Caco-2 (cell line): ENCODE results near the gene KCNIP4. TPM values are rescaled to one million over a fixed set of nuclear protein-coding genes. Genes with fewer than 3 reads are reported as not detected.

Experiments
- BruUV-seq: library from RNA; stranded (reverse); fragments of 400-500 nt; replicated peaks from 2 replicates; lab custom pipeline; 2021; lab: Mats Ljungman, UMichigan
- CTCF ChIA-PET: fragments of 300-600 bp; sonication (Branson Sonifier 250); formaldehyde crosslinking; loops from one replicate; lab custom pipeline; 2022; ENCODE audit warnings: antibody characterized with exemption; lab: Charles Lee
- POLR2A ChIA-PET: fragments of 300-600 bp; sonication (Branson Sonifier 250); formaldehyde crosslinking; loops from one replicate; lab custom pipeline; 2022; ENCODE audit warnings: antibody characterized with exemption; lab: Charles Lee
- DNase-seq, 2 experiments: peaks; one replicate each; pipeline versions ENCODE4 v3.0.0 to v3.0.0-alpha.2; 2020 to 2022
- H3K27me3 ChIP-seq: replicated peaks from 2 replicates; pipeline ENCODE4 v1.6.0; 2011; ENCODE audit warnings: low read length; ENCODE audit not compliant: control insufficient read depth, insufficient read depth
- H3K36me3 ChIP-seq: 2 replicates; pipeline ENCODE4 v1.5.1; 2011; ENCODE audit warnings: low read length; ENCODE audit not compliant: control insufficient read depth, insufficient read depth
- H3K4me1 ChIP-seq: fragments of 250-450 bp; sonication (Bioruptor Pico); 2 replicates; pipeline ENCODE4 v1.5.1; 2020; ENCODE audit warnings: mild to moderate bottlenecking
- H3K4me3 ChIP-seq: 2 replicates; pipeline ENCODE4 v1.5.1; 2011; ENCODE audit warnings: low read depth, mild to moderate bottlenecking, control low read depth, low read length
- H3K9me3 ChIP-seq: fragments of 250-450 bp; sonication (Bioruptor Pico); 2 replicates; pipeline ENCODE4 v1.5.1; 2020; ENCODE audit warnings: mild to moderate bottlenecking, moderate library complexity
- H3K27ac Mint-ChIP-seq: one replicate; pipeline ENCODE4 v1.8.0; 2022; ENCODE audit warnings: mixed read lengths; ENCODE audit not compliant: unreplicated experiment
- H3K27me3 Mint-ChIP-seq: one replicate; pipeline ENCODE4 v1.8.0; 2022; ENCODE audit warnings: mixed read lengths; ENCODE audit not compliant: insufficient read depth, unreplicated experiment
- H3K36me3 Mint-ChIP-seq: one replicate; pipeline ENCODE4 v1.8.0; 2022; ENCODE audit warnings: mild to moderate bottlenecking, mixed read lengths; ENCODE audit not compliant: insufficient read depth, unreplicated experiment
- H3K4me1 Mint-ChIP-seq: one replicate; pipeline ENCODE4 v1.8.0; 2022; ENCODE audit warnings: low read depth, mixed read lengths; ENCODE audit not compliant: unreplicated experiment
- H3K4me3 Mint-ChIP-seq: one replicate; pipeline ENCODE4 v1.8.0; 2022; ENCODE audit warnings: mild to moderate bottlenecking, moderate library complexity, mixed read lengths; ENCODE audit not compliant: unreplicated experiment
- H3K9me3 Mint-ChIP-seq: one replicate; pipeline ENCODE4 v1.8.0; 2022; ENCODE audit warnings: mixed read lengths; ENCODE audit not compliant: unreplicated experiment
- intact Hi-C: fragments of 100-400 bp; cut with micrococcal nuclease; formaldehyde crosslinking; loops from one replicate; pipeline ENCODE4 v1.10.0; 2022; ENCODE audit not compliant: unreplicated experiment
- total RNA-seq: library from RNA; stranded (reverse); gene quantifications from 2 replicates; pipeline ENCODE4 v1.2.3, GENCODE V29; 2022
- TF ChIP-seq, protein P1 (sequence below), 2 experiments: fragments of 200-600 bp in 1 of 2; IDR thresholded peaks; 1 replicate in 1 of 2; 2 replicates in 1 of 2; pipeline versions ENCODE4 v1.5.1 to v1.8.0; 2011 to 2022; ENCODE audit warnings: antibody characterized with exemption in 1 of 2, control low read depth in 1 of 2, inconsistent platforms in 1 of 2, low read depth in 1 of 2, low read length in 1 of 2, mild to moderate bottlenecking in 1 of 2, moderate library complexity in 1 of 2; ENCODE audit not compliant: insufficient read depth in 1 of 2, severe bottlenecking in 1 of 2, unreplicated experiment in 1 of 2

The KCNIP4 gene
- total RNA-seq, 1 experiment from 2014 or later = not detected

DNA sequence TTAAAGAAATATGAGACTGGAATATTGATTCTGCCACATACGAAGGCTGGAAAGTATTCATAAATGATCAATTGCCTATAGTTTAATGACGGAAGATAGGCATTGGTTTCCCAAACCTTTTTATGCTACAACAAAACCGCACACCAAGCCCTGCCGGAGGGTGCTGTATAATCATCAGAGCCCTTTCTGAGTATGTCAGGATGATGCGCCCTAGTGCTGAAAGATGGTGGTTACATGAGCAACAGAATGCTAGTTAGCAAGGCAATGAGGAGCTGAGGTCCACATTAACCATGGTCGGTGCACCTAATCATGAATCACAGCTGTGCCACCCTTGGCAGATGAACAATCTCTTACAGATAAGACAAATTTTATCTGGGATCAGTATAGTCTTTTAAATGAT lies 757.3 kb downstream of the KCNIP4 start:
- Mint-ChIP-seq H3K36me3 (no peaks in the 10 kb centered on the region), H3K27ac (no peak overlapping the region), H3K4me3 (no peak overlapping the region), H3K9me3 (no peaks in the 10 kb centered on the region), H3K27me3 (no peaks in the 10 kb centered on the region), H3K4me1 (no peaks in the 10 kb centered on the region)
- CTCF ChIA-PET = no interaction called here
- Histone ChIP-seq H3K4me3 (no peak overlapping the region), H3K27me3 (no peaks in the 10 kb centered on the region), H3K9me3 (no peaks in the 10 kb centered on the region), H3K36me3 (no peaks in the 10 kb centered on the region), H3K4me1 (no peaks in the 10 kb centered on the region; the same call in 1 of the 2 replicates)
- TF ChIP-seq, protein P1, sequence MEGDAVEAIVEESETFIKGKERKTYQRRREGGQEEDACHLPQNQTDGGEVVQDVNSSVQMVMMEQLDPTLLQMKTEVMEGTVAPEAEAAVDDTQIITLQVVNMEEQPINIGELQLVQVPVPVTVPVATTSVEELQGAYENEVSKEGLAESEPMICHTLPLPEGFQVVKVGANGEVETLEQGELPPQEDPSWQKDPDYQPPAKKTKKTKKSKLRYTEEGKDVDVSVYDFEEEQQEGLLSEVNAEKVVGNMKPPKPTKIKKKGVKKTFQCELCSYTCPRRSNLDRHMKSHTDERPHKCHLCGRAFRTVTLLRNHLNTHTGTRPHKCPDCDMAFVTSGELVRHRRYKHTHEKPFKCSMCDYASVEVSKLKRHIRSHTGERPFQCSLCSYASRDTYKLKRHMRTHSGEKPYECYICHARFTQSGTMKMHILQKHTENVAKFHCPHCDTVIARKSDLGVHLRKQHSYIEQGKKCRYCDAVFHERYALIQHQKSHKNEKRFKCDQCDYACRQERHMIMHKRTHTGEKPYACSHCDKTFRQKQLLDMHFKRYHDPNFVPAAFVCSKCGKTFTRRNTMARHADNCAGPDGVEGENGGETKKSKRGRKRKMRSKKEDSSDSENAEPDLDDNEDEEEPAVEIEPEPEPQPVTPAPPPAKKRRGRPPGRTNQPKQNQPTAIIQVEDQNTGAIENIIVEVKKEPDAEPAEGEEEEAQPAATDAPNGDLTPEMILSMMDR (IDR thresholded peaks at IDR 0.05; ENCODE audit: insufficient read depth in 1 of 2, low read depth in 1 of 2, low read length in 1 of 2, severe bottlenecking in 1 of 2, unreplicated experiment in 1 of 2) = no peak
- POLR2A ChIA-PET = no interaction called here
- no peak for DNase-seq
- intact Hi-C loops = loop anchor here (2.0 kb wide), 1 partner anchor 13 kb away; no protein-coding TSS in a partner anchor
- BruUV-seq = no TSS peak

DNA sequence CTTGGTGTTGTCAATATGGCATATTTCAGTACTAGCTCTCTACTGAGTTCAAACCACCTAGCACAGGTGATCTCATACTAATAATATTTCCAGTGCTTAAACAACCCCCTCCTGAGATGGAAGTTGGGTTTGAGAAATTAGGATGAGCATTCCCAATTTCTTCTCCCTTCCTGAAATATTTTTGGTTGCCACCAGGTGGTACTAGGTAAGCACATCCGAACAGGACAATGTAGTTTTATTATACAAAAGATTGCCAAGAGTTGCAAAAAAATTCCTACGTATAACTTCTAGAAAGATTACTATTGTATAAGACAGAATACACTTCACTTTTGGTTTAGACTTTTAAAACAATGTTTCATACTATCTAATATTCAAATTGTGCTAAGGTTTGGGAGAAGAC lies 763.8 kb downstream of the KCNIP4 start:
- ChIA-PET POLR2A (no interaction called here), CTCF (interaction anchor here (1.1 kb wide), 1 partner anchor 285 kb away, joined by 5 read pairs; no protein-coding TSS in a partner anchor)
- intact Hi-C loops = loop anchor here (1.0 to 10.0 kb wide), 2 partner anchors 285 to 580 kb away; no protein-coding TSS in a partner anchor
- H3K9me3 ChIP-seq = no peaks in the 10 kb centered on the region
- no peaks in the 10 kb centered on the region for H3K9me3 Mint-ChIP-seq
- H3K36me3 Mint-ChIP-seq = no peaks in the 10 kb centered on the region
- no peak overlapping the region for H3K4me3 ChIP-seq
- no peak overlapping the region for H3K4me3 Mint-ChIP-seq
- peaks cover 3% of the 10 kb centered on the region for H3K27me3 Mint-ChIP-seq
- H3K4me1 Mint-ChIP-seq = no peaks in the 10 kb centered on the region
- TF ChIP-seq, protein P1 (IDR thresholded peaks at IDR 0.05; ENCODE audit: insufficient read depth in 1 of 2, low read depth in 1 of 2, low read length in 1 of 2, severe bottlenecking in 1 of 2, unreplicated experiment in 1 of 2) = peak; percentile 29 to 45
- no peak overlapping the region for H3K27ac Mint-ChIP-seq
- no TSS peak for BruUV-seq
- no peaks in the 10 kb centered on the region for H3K36me3 ChIP-seq
- H3K27me3 ChIP-seq = no peaks in the 10 kb centered on the region; the same call in 1 of the 2 replicates
- no peaks in the 10 kb centered on the region; the same call in 1 of the 2 replicates for H3K4me1 ChIP-seq
- peak in 1 of 2 experiments; percentile 25 for DNase-seq

DNA sequence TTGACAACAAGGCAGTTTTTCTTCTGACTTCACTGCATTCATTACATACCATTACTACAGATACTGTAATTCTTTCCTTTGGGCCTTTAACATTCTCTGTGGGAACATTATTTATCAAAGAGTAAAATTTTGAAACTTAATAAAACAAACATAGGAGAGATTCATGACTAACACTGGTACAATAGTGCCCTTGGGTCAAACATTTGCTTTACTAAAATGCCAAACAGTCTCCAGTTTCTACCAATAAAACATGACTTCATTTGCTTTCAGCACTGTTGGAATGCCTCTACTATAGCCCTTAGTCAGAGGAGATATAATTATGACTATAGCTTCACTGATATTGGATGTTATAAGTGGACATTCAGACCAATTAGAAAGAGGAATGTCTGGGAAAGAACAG lies 766.9 kb downstream of the KCNIP4 start:
- no peaks in the 10 kb centered on the region; the same call in 1 of the 2 replicates for H3K4me1 ChIP-seq
- intact Hi-C loops = loop anchor here (10.0 kb wide), 1 partner anchor 583 kb away; no protein-coding TSS in a partner anchor

More for the DNA sequence above, 766.9 kb downstream of the KCNIP4 start:
- Histone ChIP-seq H3K9me3 (no peaks in the 10 kb centered on the region), H3K27me3 (no peaks in the 10 kb centered on the region; the same call in 1 of the 2 replicates), H3K4me3 (no peak overlapping the region), H3K36me3 (no peaks in the 10 kb centered on the region)
- TF ChIP-seq, protein P1 (IDR thresholded peaks at IDR 0.05; ENCODE audit: insufficient read depth in 1 of 2, low read depth in 1 of 2, low read length in 1 of 2, severe bottlenecking in 1 of 2, unreplicated experiment in 1 of 2) = no peak
- CTCF ChIA-PET = no interaction called here
- DNase-seq = no peak
- peaks cover 6% of the 10 kb centered on the region for H3K4me1 Mint-ChIP-seq
- H3K4me3 Mint-ChIP-seq = no peak overlapping the region
- H3K27ac Mint-ChIP-seq = no peak overlapping the region
- no peaks in the 10 kb centered on the region for H3K36me3 Mint-ChIP-seq
- H3K9me3 Mint-ChIP-seq = no peaks in the 10 kb centered on the region
- POLR2A ChIA-PET = no interaction called here
- no TSS peak for BruUV-seq
- peaks cover 3% of the 10 kb centered on the region for H3K27me3 Mint-ChIP-seq
